HCT116 (cell line): Measurements from ENCODE around the gene ADGRG4. TPM values are rescaled to one million over a fixed set of nuclear protein-coding genes. Genes with fewer than 3 reads are reported as not detected.

Experiments
- ATAC-seq: fragments of 200-7000 bp; cut with Tn5 transposase; 2 replicates; pipeline ENCODE4 v1.9.1; 2020; ENCODE audit warnings: mild to moderate bottlenecking, moderate library complexity
- BruUV-seq: library from RNA; stranded (reverse); fragments of 400-500 nt; replicated peaks from 2 replicates; lab custom pipeline; 2021; lab: Mats Ljungman, UMichigan
- CTCF ChIA-PET: fragments of 300-600 bp; sonication (Branson Sonifier 250); formaldehyde crosslinking; loops from one replicate; lab custom pipeline; 2021; ENCODE audit warnings: antibody characterized with exemption; lab: Charles Lee
- POLR2A ChIA-PET: fragments of 300-600, 350-600 bp; sonication (Branson Sonifier 250); formaldehyde crosslinking; loops from one replicate; lab custom pipeline; 2021; ENCODE audit warnings: antibody characterized with exemption; lab: Charles Lee
- RAD21 ChIA-PET, 2 experiments: fragments of 300-600 bp; sonication (Branson Sonifier 250); formaldehyde crosslinking; loops; one replicate each; lab custom pipeline; 2023; ENCODE audit warnings: low total read pairs in 2 of 2; ENCODE audit not compliant: uncharacterized antibody in 2 of 2, unreplicated experiment in 2 of 2, low non-redundant PET in 1 of 2; lab: Charles Lee
- DNase-seq: peaks from one replicate; pipeline ENCODE4 v3.0.0-alpha.2; 2010; ENCODE audit warnings: low read depth, low spot score
- H2AFZ ChIP-seq: fragments of 200-600 bp; shearing (Covaris generic), sonication (generic); 2 replicates; pipeline ENCODE4 v1.6.1; 2017; ENCODE audit warnings: low read depth, mixed run types, mixed read lengths, antibody characterized with exemption, low read length; ENCODE audit not compliant: poor library complexity, severe bottlenecking
- H3K27ac ChIP-seq: 2 replicates; pipeline ENCODE4 v1.5.1; 2012; ENCODE audit warnings: low read depth, low read length
- H3K27me3 ChIP-seq: fragments of 200-600 bp; sonication (generic); 2 replicates; pipeline ENCODE4 v1.6.1; 2016; ENCODE audit warnings: mixed run types, low read length, mixed read lengths; ENCODE audit not compliant: insufficient read depth
- H3K36me3 ChIP-seq, 2 experiments: fragments of 200-500 bp in 1 of 2; fragments of 200-600 bp in 1 of 2; sonication (Bioruptor generic) in 1 of 2; sonication (generic) in 1 of 2; 2 replicates each; pipeline versions ENCODE4 v1.5.1 to v1.6.1; 2014 to 2016; ENCODE audit warnings: low read length in 2 of 2, inconsistent platforms in 1 of 2, mixed read lengths in 1 of 2, mixed run types in 1 of 2; ENCODE audit not compliant: insufficient read depth in 2 of 2, control insufficient read depth in 1 of 2
- H3K4me1 ChIP-seq, 2 experiments: fragments of 200-600 bp in 1 of 2; sonication (generic) in 1 of 2; 2 replicates each; pipeline versions ENCODE4 v1.5.1 to v1.6.1; 2012 to 2017; ENCODE audit warnings: low read length in 2 of 2, inconsistent platforms in 1 of 2, mild to moderate bottlenecking in 1 of 2, mixed read lengths in 1 of 2, mixed run types in 1 of 2, moderate library complexity in 1 of 2; ENCODE audit not compliant: insufficient read depth in 2 of 2, control insufficient read depth in 1 of 2
- H3K4me2 ChIP-seq: fragments of 200-600 bp; sonication (generic); 2 replicates; pipeline ENCODE4 v1.6.1; 2017; ENCODE audit warnings: mixed run types, low read length, mixed read lengths
- H3K4me3 ChIP-seq, 2 experiments: fragments of 200-600 bp in 1 of 2; sonication (generic) in 1 of 2; replicated peaks in 1 of 2; 2 replicates each; pipeline ENCODE4 v1.5.1; 2011 to 2016; ENCODE audit warnings: low read length in 2 of 2, control low read depth in 1 of 2, low read depth in 1 of 2, mild to moderate bottlenecking in 1 of 2, mixed read lengths in 1 of 2, mixed run types in 1 of 2
- H3K79me2 ChIP-seq: fragments of 200-600 bp; sonication (generic); 2 replicates; pipeline ENCODE4 v1.6.1; 2017; ENCODE audit warnings: mild to moderate bottlenecking, mixed run types, low read length, moderate library complexity, mixed read lengths; ENCODE audit not compliant: insufficient read depth
- H3K9ac ChIP-seq: fragments of 200-600 bp; sonication (generic); 2 replicates; pipeline ENCODE4 v1.6.1; 2016; ENCODE audit warnings: low read length, mixed read lengths
- H3K9me2 ChIP-seq: fragments of 200-600 bp; sonication (generic), shearing (Covaris generic); 2 replicates; pipeline ENCODE4 v1.6.1; 2017; ENCODE audit warnings: mixed run types, mild to moderate bottlenecking, moderate library complexity; ENCODE audit not compliant: insufficient read depth
- H3K9me3 ChIP-seq, 2 experiments: fragments of 200-500 bp in 1 of 2; fragments of 200-600 bp in 1 of 2; sonication (Bioruptor generic) in 1 of 2; sonication (generic) in 1 of 2; 2 replicates each; pipeline ENCODE4 v1.6.1; 2014 to 2017; ENCODE audit warnings: low read length in 2 of 2, mixed read lengths in 2 of 2, inconsistent platforms in 1 of 2, low read depth in 1 of 2, mild to moderate bottlenecking in 1 of 2, mixed run types in 1 of 2, moderate library complexity in 1 of 2; ENCODE audit not compliant: control insufficient read depth in 1 of 2, insufficient read depth in 1 of 2
- H4K20me1 ChIP-seq: fragments of 200-600 bp; sonication (generic), shearing (Covaris generic); 2 replicates; pipeline ENCODE4 v1.6.1; 2017; ENCODE audit warnings: mixed run types, mild to moderate bottlenecking, moderate library complexity; ENCODE audit not compliant: insufficient read depth
- ATF3 ChIP-seq: IDR thresholded peaks from 2 replicates; pipeline ENCODE4 v1.6.1; 2012
- CBX3 ChIP-seq: IDR thresholded peaks from 2 replicates; pipeline ENCODE4 v1.6.1; 2012; ENCODE audit warnings: low read depth
- EGR1 ChIP-seq: IDR thresholded peaks from 2 replicates; pipeline ENCODE4 v1.6.1; 2012; ENCODE audit warnings: low read depth
- ELF1 ChIP-seq: IDR thresholded peaks from 2 replicates; pipeline ENCODE4 v1.6.1; 2012; ENCODE audit warnings: low read depth, borderline replicate concordance
- FOSL1 ChIP-seq: IDR thresholded peaks from 2 replicates; pipeline ENCODE4 v1.6.1; 2012; ENCODE audit warnings: low read depth
- JUND ChIP-seq: IDR thresholded peaks from 2 replicates; pipeline ENCODE4 v1.6.1; 2012
- MAX ChIP-seq: IDR thresholded peaks from 2 replicates; pipeline ENCODE4 v1.6.1; 2012
- POLR2A ChIP-seq: IDR thresholded peaks from 2 replicates; pipeline ENCODE4 v1.7.0; 2011; ENCODE audit warnings: borderline replicate concordance; ENCODE audit not compliant: insufficient read depth, insufficient read length; ENCODE audit errors: extremely low read depth
- RAD21 ChIP-seq: IDR thresholded peaks from 2 replicates; pipeline ENCODE4 v1.6.1; 2012; ENCODE audit warnings: low read depth, mild to moderate bottlenecking
- REST ChIP-seq: IDR thresholded peaks from 2 replicates; pipeline ENCODE4 v1.6.1; 2012; ENCODE audit warnings: low read depth
- SIN3A ChIP-seq: IDR thresholded peaks from 2 replicates; pipeline ENCODE4 v1.6.1; 2012; ENCODE audit warnings: low read depth
- SP1 ChIP-seq: IDR thresholded peaks from 2 replicates; pipeline ENCODE4 v1.6.1; 2012; ENCODE audit warnings: low read depth
- SRF ChIP-seq: IDR thresholded peaks from 2 replicates; pipeline ENCODE4 v1.6.1; 2012; ENCODE audit warnings: low read depth
- TCF7L2 ChIP-seq: IDR thresholded peaks from 2 replicates; pipeline ENCODE4 v1.7.0; 2011; ENCODE audit warnings: borderline replicate concordance, inconsistent platforms; ENCODE audit not compliant: insufficient read depth, insufficient read length; ENCODE audit errors: extremely low read depth
- ZFX ChIP-seq: fragments of 450-650 bp; IDR thresholded peaks from 2 replicates; pipeline ENCODE4 v1.6.1; 2017
- intact Hi-C: fragments of 100-400 bp; cut with micrococcal nuclease; formaldehyde crosslinking; loops from 2 replicates; pipeline ENCODE4 v1.10.0; 2022
- total RNA-seq: library from RNA; stranded (reverse); gene quantifications from one replicate; pipeline ENCODE4 v1.2.1, GENCODE V29; 2021; ENCODE audit not compliant: unreplicated experiment

ADGRG4 gene
- total RNA-seq, 1 experiment from 2014 or later, result not detected

DNA sequence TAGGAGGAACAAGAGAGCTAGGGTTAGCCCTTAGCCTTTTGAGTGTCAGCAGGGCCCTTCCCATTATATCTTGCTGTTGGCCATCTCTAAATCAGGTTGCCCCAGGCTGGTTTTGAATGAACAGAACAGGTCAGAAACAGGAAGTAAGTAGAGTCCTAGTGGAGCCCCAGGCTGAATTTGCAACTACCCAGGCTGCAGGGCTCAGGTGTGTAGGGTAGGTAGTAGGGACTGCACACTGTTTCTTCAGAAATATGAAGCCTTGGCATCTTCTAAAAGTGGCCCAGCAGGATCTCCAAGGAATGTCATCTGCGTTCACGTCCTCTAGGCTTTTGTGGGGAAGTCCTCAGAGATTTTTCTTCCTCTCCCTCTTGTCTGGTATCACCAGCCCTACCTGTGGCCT lies 90.2 kb downstream of the ADGRG4 start:
- ChIA-PET POLR2A (no interaction called here), RAD21 (no interaction called here), CTCF (no interaction called here)
- H3K27me3 ChIP-seq, result no peaks in the 10 kb centered on the region
- no peak for ATAC-seq
- no peak overlapping the region for H3K27ac ChIP-seq
- intact Hi-C loops, result no loop called here
- H3K4me1 ChIP-seq, result no peaks in the 10 kb centered on the region
- no peaks in the 10 kb centered on the region for H4K20me1 ChIP-seq
- BruUV-seq, result no TSS peak
- no peaks in the 10 kb centered on the region for H3K9me2 ChIP-seq
- H2AFZ ChIP-seq, result no peak overlapping the region
- H3K4me2 ChIP-seq, result no peak overlapping the region
- H3K4me3 ChIP-seq, result no peak overlapping the region
- no peak for TF ChIP-seq SP1
- TF ChIP-seq SRF, result no peak
- TF ChIP-seq RAD21, result no peak
- no peak for TF ChIP-seq MAX
- no peak for TF ChIP-seq FOSL1
- no peak for TF ChIP-seq SIN3A
- no peak for TF ChIP-seq ELF1
- TF ChIP-seq POLR2A, result no peak
- TF ChIP-seq REST, result no peak
- TF ChIP-seq EGR1, result no peak
- TF ChIP-seq ATF3, result no peak
- TF ChIP-seq CBX3, result no peak
- no peak for TF ChIP-seq ZFX
- no peak for TF ChIP-seq TCF7L2
- TF ChIP-seq JUND, result no peak
- no peaks in the 10 kb centered on the region for H3K9me3 ChIP-seq
- no peak overlapping the region for H3K9ac ChIP-seq
- DNase-seq, result no peak
- no peaks in the 10 kb centered on the region for H3K36me3 ChIP-seq
- H3K79me2 ChIP-seq, result no peaks in the 10 kb centered on the region
